Left hindlimb (tissue), 1 donor: ENCODE results near the gene RIT1.
"Not testable (repeated sequence)": the region's sequence is repeated elsewhere in the genome, so short reads cannot be mapped to it uniquely, and the experiment has no call there.

Experiments
- DNase-seq: peaks from one replicate; pipeline ENCODE4 v3.0.0-alpha.2; 2018

Gene RIT1

GRCh38 chr1:155932487-155932886 is 21.3 kb upstream of the RIT1 start:
- no peak for DNase-seq

DNA sequence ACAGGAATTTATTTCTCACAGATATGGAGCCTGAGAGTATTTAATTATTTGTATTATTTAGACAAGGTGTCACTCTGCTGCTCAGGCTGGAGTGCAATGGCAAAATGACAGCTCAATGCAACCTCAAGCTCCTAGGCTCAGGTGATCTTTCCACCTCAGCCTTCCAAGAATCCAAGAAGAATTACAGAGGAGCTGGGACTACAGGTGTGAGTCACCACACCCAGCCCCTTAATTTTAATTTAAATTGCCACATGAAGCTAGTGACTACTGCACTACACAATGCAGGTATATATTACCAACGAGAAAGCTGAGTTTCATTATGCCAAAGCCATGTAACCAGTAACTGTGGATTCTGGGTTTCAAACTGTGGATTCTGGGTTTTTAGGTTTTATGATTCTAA is 20.9 kb upstream of the RIT1 start:
- DNase-seq = no peak

DNA sequence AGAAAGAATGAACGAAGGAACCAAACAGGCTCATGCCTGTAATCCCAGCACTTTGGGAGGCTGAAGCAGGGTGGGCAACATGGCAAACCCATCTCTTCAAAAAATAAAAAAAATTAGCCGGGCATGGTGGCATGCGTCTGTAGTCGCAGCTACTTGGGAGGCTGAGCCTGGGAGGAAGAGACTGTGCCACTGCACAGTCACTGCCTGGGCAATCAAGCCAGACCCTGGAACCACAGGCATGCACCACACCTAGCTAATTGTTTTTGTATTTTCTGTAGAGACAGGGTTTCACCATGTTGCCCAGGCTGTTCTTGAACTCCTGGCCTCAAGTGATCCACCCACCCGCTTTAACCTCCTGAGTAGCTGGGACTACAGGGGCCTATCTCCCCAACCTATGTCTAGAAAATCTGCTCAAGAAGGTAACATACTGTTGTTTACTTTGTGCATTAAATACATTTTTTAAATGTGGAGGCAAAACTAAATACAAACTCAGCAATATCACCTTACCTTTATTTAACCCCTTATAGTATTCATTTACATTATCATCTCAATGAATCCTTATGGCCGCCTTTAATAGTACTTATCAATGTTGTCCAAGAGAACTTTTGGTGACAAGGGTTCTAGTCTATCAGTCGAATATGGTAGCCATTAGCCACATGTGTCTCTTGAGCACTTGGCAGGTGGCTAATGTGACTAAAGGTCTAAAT is 20.3 kb upstream of the RIT1 start:
- DNase-seq = no peak

DNA sequence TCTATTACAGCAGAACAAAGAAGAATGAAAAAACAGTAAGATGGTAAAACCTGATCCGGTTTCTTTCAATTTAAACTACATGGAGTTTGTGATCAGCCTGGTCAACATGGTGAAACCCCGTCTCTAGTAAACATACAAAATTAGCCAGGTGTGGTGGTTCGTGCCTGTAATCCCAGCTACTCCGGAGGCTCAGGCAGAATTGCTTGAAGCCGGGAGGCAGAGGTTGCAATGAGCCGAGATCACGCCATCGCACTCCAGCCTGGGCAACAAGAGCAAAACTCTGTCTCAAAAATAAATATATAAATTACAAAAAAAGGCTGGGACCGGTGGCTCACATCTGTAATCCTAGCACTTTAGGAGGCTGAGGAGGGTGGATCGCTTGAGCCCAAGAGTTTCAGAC is 19.6 kb upstream of the RIT1 start:
- not testable (repeated sequence) for DNase-seq

- no peak for DNase-seq
Measured at GRCh38 chr1:155929057-155929456, 17.9 kb upstream of the RIT1 start.

DNA sequence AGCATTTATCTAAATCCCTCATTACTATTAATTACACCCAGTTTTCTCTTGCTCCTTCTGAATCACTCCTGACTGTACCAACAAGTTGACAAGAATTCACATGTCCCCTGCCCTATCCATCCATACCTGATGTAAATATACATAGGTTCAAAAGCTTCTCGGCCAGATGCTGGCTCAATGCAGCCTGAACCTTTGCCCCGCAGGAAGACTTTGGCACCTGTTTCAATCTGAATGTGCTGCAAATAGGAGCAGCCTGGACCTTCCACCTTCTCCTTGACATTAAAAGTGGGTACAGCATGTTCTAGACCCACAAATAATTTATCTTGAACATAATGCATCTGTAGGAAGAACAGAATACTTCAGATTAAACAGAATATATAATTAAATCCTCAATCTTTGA is 14.4 kb upstream of the RIT1 start:
- DNase-seq = no peak

DNA sequence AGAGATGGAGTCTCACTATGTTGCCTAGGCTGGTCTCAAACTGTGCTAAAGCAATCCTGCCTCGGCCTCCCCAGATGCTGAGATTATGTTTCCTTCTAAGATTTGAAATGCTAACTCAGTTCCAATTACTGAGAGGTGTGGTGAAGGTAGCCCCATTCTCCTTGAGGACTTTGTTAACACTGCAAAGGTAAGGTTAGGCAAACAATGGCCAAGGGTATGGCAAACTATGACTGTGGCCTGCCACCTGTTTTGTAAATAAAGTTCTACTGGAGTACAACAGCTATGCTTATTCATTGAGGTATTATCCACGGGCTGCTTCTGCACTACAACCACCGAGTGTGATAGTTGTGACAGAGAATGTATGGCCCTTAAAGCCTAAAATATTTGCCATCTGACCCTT is 9.6 kb upstream of the RIT1 start:
- DNase-seq = no peak

DNA sequence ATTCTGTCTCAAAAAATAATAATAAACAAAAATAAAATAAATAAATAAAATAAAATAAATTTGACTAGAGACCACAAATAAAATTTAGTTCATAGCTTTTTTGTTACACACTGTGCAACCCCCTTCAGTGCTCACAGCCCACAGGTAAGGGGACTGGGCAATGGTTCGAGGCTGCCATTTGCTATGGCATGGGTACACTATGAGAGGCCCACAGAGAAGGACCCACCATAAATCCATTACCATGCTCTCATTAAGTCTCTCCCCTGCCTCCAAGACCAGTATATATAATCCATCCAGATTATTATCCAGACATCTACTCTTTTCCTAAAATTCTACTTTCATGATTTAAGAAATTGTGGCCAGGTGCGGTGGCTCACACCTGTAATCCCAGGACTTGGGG is 8.7 kb upstream of the RIT1 start:
- no peak for DNase-seq

GRCh38 chr1:155918660-155919059 is 7.5 kb upstream of the RIT1 start:
- no peak for DNase-seq

GRCh38 chr1:155913969-155914757 is 3.0 kb upstream of the RIT1 start:
- DNase-seq = no peak

DNA sequence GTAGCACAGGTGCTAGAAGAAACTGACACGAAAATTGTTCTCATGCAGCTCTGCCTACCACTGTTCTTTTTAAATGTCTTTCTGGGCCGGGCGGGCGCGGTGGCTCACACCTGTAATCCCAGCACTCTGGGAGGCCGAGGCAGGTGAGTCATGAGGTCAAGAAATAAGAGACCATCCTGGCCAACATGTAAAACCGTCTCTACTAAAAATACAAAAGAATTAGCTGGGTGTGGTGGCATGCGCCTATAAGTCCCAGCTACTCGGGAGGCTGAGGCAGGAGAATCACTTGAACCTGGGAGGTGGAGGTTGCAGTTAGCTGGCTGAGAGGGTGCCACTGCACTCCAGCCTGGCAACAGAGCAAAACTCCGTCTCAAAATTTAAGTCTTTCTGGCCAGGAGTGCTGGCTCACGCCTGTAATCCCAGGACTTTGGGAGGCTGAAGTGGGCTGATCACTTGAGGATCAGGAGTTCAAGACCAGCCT is 947 bp upstream of the RIT1 start:
- no peak for DNase-seq

GRCh38 chr1:155910621-155911121 is 478 bp downstream of the RIT1 start:
- no peak for DNase-seq

DNA sequence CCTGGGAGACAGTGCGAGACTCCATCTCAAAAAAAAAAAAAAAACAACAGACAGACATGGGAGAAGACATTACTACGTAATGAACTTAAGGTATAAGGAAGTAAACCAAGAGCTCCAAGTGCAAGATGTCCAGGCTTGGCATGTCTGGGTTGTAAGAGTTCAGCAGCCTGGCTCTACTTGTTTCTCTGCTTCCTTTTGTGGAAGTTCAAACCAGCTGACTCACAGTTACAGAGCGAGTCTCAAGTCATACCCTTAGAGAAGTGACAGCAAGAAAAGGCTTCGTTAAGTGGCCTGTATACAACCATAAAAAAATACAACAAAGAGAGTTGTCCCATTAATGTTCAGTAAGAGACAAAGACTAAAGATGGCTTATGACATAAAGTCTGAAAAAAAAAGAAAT is 1.3 kb downstream of the RIT1 start:
- no peak for DNase-seq

DNA sequence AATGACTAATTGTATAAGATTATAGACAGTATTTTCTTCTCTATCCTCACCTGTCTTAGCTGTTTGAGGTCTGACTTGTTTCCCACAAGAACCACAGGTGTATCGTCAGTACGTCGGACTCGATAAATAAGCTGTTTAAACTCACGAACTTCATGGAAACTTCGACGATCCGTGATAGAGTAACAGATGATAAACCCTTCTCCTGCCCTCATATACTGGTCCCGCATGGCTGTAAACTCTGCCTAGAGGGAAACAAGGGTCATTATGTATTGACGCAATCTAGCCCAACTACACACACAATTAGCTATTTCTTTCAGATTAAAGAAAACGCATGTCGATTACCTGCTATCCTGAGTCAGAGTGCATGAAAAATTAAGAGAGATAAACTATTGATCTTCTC is 6.9 kb downstream of the RIT1 start:
- DNase-seq = no peak

GRCh38 chr1:155900161-155900560 is 11.0 kb downstream of the RIT1 start:
- no peak for DNase-seq

DNA sequence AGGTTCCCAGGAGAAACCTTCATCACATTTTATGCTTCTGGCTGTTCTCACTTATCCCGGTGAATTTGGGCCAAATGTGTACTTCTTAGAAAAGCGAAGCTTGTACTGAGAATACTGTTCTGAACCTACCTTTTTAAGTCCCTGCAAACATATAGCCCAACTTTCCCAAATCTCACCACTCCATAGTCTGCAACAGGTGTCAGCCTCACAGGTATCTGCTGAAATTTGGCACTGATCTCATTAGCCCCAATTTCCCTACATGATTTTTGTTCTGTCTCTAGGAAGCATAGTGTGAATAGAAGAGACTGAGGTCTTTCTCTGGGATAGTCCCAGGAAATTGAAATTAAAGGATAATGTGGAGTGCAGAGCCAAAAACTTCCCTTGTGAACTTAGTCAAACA is 11.5 kb downstream of the RIT1 start:
- DNase-seq = no peak

GRCh38 chr1:155898888-155899287 is 12.3 kb downstream of the RIT1 start:
- DNase-seq = no peak

DNA sequence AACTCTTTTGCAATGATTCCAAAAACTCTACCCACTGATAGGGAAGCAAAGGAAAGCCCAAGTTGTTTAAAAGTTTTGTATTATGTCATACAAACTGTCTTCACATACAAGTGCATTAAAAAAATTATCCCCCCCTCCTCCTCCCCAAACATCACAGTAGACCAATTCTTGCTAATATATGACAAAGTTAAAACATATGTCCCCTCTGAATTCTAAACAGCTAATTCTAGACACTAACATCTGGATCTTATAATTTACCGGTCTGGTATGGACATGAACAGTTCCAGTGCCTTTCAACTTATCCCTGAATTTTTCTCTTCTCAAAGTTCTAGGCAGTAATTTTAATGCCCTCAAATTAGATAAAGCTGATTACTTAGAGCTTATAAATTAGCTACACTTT is 13.4 kb downstream of the RIT1 start:
- DNase-seq = no peak

- not testable (repeated sequence) for DNase-seq
Measured at GRCh38 chr1:155896476-155896875, 14.7 kb downstream of the RIT1 start.

GRCh38 chr1:155895617-155896016 is 15.5 kb downstream of the RIT1 start:
- DNase-seq = not testable (repeated sequence)

DNA sequence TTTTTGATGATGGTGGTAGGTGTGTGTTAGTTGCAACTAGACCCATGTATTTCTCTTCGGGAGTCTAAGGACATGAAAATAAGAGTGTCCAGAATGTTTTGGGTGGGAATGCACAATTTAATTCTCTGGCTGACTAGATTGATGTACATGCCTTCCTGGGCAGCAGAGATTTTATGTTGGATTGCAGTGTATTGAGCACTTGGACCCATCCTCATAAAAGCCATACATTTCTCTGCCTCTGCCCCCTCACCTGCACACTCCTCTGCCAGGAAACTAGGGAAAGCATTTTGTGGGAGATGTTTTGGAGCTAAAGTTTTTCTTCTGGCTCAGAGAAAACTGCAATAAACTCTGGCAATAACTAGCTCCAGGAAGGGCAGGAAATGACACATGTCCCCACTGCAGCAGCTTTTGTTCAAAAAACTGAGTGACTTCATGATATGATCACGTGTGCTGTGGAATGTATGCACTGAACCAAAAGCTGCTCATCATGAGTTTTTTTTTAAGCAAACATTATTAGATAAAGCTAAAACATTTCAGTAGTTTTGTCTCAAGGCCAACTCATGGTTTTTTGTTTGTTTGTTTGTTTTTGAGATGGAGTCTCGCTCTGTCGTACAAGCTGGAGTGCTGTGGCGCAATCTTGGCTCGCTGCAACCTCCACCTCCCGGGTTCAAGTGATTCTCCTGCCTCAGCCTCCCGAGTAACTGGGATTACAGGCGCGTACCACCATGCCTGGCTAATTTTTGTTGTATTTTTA is 17.6 kb downstream of the RIT1 start:
- peak; percentile 36 for DNase-seq

DNA sequence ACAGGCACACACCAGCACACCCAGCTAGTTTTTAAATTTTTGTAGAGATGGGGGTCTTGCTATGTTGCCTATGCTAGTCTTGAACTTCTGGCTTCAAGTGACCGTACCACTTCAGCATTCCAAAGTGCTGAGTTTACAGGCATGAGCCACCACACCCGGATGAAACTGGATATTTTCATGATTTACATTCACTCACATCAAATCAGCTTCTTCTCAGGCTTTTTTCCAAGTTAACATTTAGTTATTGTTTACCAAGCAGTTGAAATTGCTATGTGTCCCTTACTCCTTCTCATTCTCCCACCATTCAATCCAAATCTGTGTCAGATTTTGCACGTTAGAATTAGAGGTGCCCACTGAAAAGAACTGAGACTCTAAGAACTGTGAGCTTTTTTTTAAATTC is 18.4 kb downstream of the RIT1 start:
- DNase-seq = no peak

DNA sequence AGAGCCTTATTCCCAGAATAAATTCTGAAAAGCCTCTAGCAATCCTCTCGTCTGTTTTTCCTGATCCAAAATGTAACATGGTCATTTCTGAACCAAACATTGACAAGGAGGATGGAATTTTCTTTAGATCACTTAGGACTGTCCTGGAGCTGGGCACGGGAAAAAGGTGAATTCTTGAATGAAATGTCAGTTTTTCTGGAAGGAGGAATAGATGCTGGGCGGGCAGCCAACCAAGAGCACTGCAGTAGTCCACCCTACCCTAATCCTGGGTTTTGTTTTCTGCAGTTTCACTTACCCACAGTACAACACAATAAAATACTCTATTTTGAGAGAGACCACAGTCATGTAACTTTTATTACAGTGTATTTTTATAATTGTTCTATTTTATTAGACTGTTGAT is 20.9 kb downstream of the RIT1 start:
- no peak for DNase-seq

DNA sequence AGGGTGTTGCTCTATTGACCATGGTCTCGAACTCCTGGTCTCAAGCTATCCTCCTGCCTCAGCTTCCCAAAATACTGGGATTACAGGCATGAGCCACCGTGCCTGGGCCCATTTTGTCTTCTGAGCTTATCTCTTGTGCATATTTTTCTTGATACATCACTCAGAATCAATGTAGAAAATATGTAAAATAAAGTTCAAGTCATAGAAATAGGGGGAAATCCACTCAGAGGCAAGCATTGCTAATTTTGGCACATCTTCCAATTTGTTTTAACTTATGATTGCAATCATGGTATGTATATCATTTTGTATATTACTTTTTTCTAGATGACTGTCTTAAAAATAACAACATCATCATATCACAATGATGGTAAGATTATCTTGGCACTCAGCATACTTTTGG is 21.6 kb downstream of the RIT1 start:
- no peak for DNase-seq
